K562 (cell line): ENCODE measurements around the gene LRRC25. TPM values are rescaled to one million over a fixed set of nuclear protein-coding genes. Genes with fewer than 3 reads are reported as not detected.

Experiments
- CREB1 ChIP-seq, 2 experiments: sonication (generic) in 1 of 2; formaldehyde crosslinking in 1 of 2; IDR thresholded peaks; 2 replicates each; pipeline versions ENCODE4 v1.6.1 to v1.8.0; 2012 to 2022; ENCODE audit warnings: inconsistent platforms in 1 of 2, mild to moderate bottlenecking in 1 of 2, missing genetic modification reagents in 1 of 2, moderate library complexity in 1 of 2
- EP400 ChIP-seq: fragments of 450-650 bp; IDR thresholded peaks from 2 replicates; pipeline ENCODE4 v1.6.1; 2017; ENCODE audit warnings: antibody characterized with exemption, mild to moderate bottlenecking, moderate library complexity
- KAT7 ChIP-seq: sonication (generic); formaldehyde crosslinking; IDR thresholded peaks from 2 replicates; pipeline ENCODE4 v1.8.0; 2022; ENCODE audit warnings: missing genetic modification reagents, mild to moderate bottlenecking, borderline replicate concordance
- KDM2B ChIP-seq: fragments of 250-450 bp; sonication (Bioruptor Pico); IDR thresholded peaks from 2 replicates; pipeline ENCODE4 v1.8.0; 2021; ENCODE audit warnings: mild to moderate bottlenecking, moderate library complexity
- KLF6 ChIP-seq: fragments of 250-450 bp; sonication (Bioruptor Pico); IDR thresholded peaks from 2 replicates; pipeline ENCODE4 v1.4.0; 2020; ENCODE audit warnings: mild to moderate bottlenecking, moderate library complexity, borderline replicate concordance
- MAX ChIP-seq: sonication (generic); formaldehyde crosslinking; IDR thresholded peaks from 2 replicates; pipeline ENCODE4 v1.9.0; 2022; ENCODE audit warnings: mild to moderate bottlenecking, missing genetic modification reagents
- MTA3 ChIP-seq: fragments of 450-650 bp; formaldehyde crosslinking; IDR thresholded peaks from 2 replicates; pipeline ENCODE4 v1.6.1; 2017; ENCODE audit warnings: mild to moderate bottlenecking, borderline replicate concordance
- MYC ChIP-seq, 2 experiments: fragments of 250-450 bp in 1 of 2; sonication (Bioruptor Pico) in 1 of 2; IDR thresholded peaks; 2 replicates each; pipeline versions ENCODE4 v1.5.1 to v1.6.1; 2012 to 2021; ENCODE audit warnings: low read depth in 2 of 2, borderline replicate concordance in 1 of 2, improper control_type of control experiment in 1 of 2, low read length in 1 of 2, mild to moderate bottlenecking in 1 of 2, moderate library complexity in 1 of 2
- NFIC ChIP-seq: fragments of 450-650 bp; IDR thresholded peaks from 2 replicates; pipeline ENCODE4 v1.6.1; 2017; ENCODE audit warnings: mild to moderate bottlenecking, inconsistent platforms
- NR2C2 ChIP-seq, 2 experiments: fragments of 200-800 bp in 1 of 2; sonication (Bioruptor generic) in 1 of 2; sonication (generic) in 1 of 2; formaldehyde crosslinking in 1 of 2; IDR thresholded peaks; 2 replicates each; pipeline versions ENCODE4 v1.6.1 to v1.8.0; 2016 to 2022; ENCODE audit warnings: mild to moderate bottlenecking in 1 of 2, missing compliant biosample characterization in 1 of 2, missing genetic modification characterization in 1 of 2, missing genetic modification reagents in 1 of 2
- NR4A1 ChIP-seq, 2 experiments: fragments of 250-450 bp in 1 of 2; fragments of 450-650 bp in 1 of 2; sonication (Bioruptor Pico) in 1 of 2; IDR thresholded peaks; 2 replicates each; pipeline versions ENCODE4 v1.4.0 to v1.6.1; 2016 to 2020; ENCODE audit warnings: mild to moderate bottlenecking in 2 of 2, missing compliant biosample characterization in 1 of 2, missing genetic modification characterization in 1 of 2, moderate library complexity in 1 of 2
- PHF20 ChIP-seq: fragments of 450-650 bp; IDR thresholded peaks from 2 replicates; pipeline ENCODE4 v1.6.1; 2018; ENCODE audit not compliant: partially characterized antibody
- TOE1 ChIP-seq, 2 experiments: fragments of 450-650 bp in 1 of 2; sonication (generic) in 1 of 2; formaldehyde crosslinking in 1 of 2; IDR thresholded peaks; 2 replicates each; pipeline versions ENCODE4 v1.7.1 to v1.8.0; 2016 to 2022; ENCODE audit warnings: borderline replicate concordance in 2 of 2, mild to moderate bottlenecking in 2 of 2, antibody characterized with exemption in 1 of 2, inconsistent platforms in 1 of 2, low read depth in 1 of 2, missing genetic modification reagents in 1 of 2, moderate library complexity in 1 of 2
- YY1 ChIP-seq, 3 experiments: IDR thresholded peaks; 2 replicates each; pipeline ENCODE4 v1.6.1; 2011; ENCODE audit warnings: low read length in 2 of 3, mild to moderate bottlenecking in 2 of 3, moderate library complexity in 2 of 3, borderline replicate concordance in 1 of 3, control low read depth in 1 of 3, low read depth in 1 of 3; ENCODE audit not compliant: insufficient read depth in 3 of 3, insufficient replicate concordance in 2 of 3, control insufficient read depth in 1 of 3, insufficient read length in 1 of 3; ENCODE audit errors: extremely low read depth in 1 of 3
- ZNF133 ChIP-seq: fragments of 250-450 bp; sonication (Bioruptor Pico); IDR thresholded peaks from 2 replicates; pipeline ENCODE4 v1.4.0; 2020; ENCODE audit warnings: mild to moderate bottlenecking
- polyA plus RNA-seq, 8 experiments: library from polyadenylated mRNA; depleted of rRNA in 4 of 8; stranded (reverse) in 5 of 8; unstranded in 3 of 8; fragments of >200 nt; fragmentation: Nextera tagmentation in 2 of 8; fragmentation: Illumina TruSeq in 1 of 8; extraction: Ambion mirVana in 2 of 8; extraction: Trizol in 1 of 8; gene quantifications; 2 replicates each; pipeline versions ENCODE4 v1.2.1 to v1.2.3, GENCODE V29; 2011 to 2014; ENCODE audit warnings: inconsistent platforms in 1 of 8, missing spikeins in 1 of 8
- total RNA-seq, 7 experiments: library from RNA; depleted of rRNA in 6 of 7; stranded (reverse); fragments of >200 nt in 6 of 7; fragmentation: Illumina TruSeq in 2 of 7; extraction: Trizol in 2 of 7; gene quantifications; 2 replicates each; pipeline versions ENCODE4 v1.2.1 to v1.2.3, GENCODE V29; 2011 to 2021; ENCODE audit warnings: low replicate concordance in 1 of 7
- TF ChIP-seq, protein P1 (sequence below): sonication (generic); formaldehyde crosslinking; IDR thresholded peaks from 2 replicates; pipeline ENCODE4 v1.8.0; 2022; ENCODE audit warnings: mild to moderate bottlenecking, missing genetic modification reagents
- TF ChIP-seq, protein P2 (sequence below): sonication (generic); formaldehyde crosslinking; IDR thresholded peaks from 2 replicates; pipeline ENCODE4 v1.8.0; 2022; ENCODE audit warnings: mild to moderate bottlenecking, missing genetic modification reagents

LRRC25 gene
- total and polyA plus RNA-seq, 9 of the 15 experiments (the other 6 are each of a cell fraction or from before 2014, with no cell fraction given), result 0.07 to 0.36 (median 0.10) TPM; not detected in 3

GRCh38 chr19:18436671-18437490 is 39.5 kb upstream of the LRRC25 start (continued):
- TF ChIP-seq MYC (IDR thresholded peaks at IDR 0.05; ENCODE audit: low read depth, low read length), result peak; percentile 84
- TF ChIP-seq MYC (CRISPR knock-in tag; IDR thresholded peaks at IDR 0.05; ENCODE audit: borderline replicate concordance, low read depth), result peak; percentile 81; the same call in 1 of the 2 replicates
- TF ChIP-seq, protein P1, sequence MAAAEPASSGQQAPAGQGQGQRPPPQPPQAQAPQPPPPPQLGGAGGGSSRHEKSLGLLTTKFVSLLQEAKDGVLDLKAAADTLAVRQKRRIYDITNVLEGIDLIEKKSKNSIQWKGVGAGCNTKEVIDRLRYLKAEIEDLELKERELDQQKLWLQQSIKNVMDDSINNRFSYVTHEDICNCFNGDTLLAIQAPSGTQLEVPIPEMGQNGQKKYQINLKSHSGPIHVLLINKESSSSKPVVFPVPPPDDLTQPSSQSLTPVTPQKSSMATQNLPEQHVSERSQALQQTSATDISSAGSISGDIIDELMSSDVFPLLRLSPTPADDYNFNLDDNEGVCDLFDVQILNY (CRISPR knock-in tag), result no peak
- peak; percentile 84; the same call in 1 of the 2 replicates for TF ChIP-seq KAT7 (CRISPR knock-in tag)
- TF ChIP-seq, protein P2, sequence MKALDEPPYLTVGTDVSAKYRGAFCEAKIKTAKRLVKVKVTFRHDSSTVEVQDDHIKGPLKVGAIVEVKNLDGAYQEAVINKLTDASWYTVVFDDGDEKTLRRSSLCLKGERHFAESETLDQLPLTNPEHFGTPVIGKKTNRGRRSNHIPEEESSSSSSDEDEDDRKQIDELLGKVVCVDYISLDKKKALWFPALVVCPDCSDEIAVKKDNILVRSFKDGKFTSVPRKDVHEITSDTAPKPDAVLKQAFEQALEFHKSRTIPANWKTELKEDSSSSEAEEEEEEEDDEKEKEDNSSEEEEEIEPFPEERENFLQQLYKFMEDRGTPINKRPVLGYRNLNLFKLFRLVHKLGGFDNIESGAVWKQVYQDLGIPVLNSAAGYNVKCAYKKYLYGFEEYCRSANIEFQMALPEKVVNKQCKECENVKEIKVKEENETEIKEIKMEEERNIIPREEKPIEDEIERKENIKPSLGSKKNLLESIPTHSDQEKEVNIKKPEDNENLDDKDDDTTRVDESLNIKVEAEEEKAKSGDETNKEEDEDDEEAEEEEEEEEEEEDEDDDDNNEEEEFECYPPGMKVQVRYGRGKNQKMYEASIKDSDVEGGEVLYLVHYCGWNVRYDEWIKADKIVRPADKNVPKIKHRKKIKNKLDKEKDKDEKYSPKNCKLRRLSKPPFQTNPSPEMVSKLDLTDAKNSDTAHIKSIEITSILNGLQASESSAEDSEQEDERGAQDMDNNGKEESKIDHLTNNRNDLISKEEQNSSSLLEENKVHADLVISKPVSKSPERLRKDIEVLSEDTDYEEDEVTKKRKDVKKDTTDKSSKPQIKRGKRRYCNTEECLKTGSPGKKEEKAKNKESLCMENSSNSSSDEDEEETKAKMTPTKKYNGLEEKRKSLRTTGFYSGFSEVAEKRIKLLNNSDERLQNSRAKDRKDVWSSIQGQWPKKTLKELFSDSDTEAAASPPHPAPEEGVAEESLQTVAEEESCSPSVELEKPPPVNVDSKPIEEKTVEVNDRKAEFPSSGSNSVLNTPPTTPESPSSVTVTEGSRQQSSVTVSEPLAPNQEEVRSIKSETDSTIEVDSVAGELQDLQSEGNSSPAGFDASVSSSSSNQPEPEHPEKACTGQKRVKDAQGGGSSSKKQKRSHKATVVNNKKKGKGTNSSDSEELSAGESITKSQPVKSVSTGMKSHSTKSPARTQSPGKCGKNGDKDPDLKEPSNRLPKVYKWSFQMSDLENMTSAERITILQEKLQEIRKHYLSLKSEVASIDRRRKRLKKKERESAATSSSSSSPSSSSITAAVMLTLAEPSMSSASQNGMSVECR (CRISPR knock-in tag), result 0 out of 2 replicates have a peak, but pooled peaks have one; percentile 5
- TF ChIP-seq YY1 (IDR thresholded peaks at IDR 0.05; ENCODE audit: borderline replicate concordance in 1 of 3, control insufficient read depth in 1 of 3, extremely low read depth in 1 of 3, insufficient read depth in 3 of 3, insufficient read length in 1 of 3, insufficient replicate concordance in 2 of 3, low read depth in 1 of 3, low read length in 2 of 3), result peak in 2 of 3 experiments; percentile 46 to 58
- TF ChIP-seq KDM2B (CRISPR knock-in tag), result 0 out of 2 replicates have a peak, but pooled peaks have one; percentile 30
- TF ChIP-seq CREB1 (IDR thresholded peaks at IDR 0.05), result no peak
- TF ChIP-seq CREB1 (CRISPR knock-in tag; IDR thresholded peaks at IDR 0.05), result 0 out of 2 replicates have a peak, but pooled peaks have one; percentile 35
- peak; percentile 27 for TF ChIP-seq PHF20
- TF ChIP-seq KLF6 (CRISPR knock-in tag), result 0 out of 2 replicates have a peak, but pooled peaks have one; percentile 14
- peak; percentile 68 for TF ChIP-seq EP400
- peak; percentile 72 for TF ChIP-seq NFIC
- TF ChIP-seq MTA3, result peak; percentile 39; the same call in 1 of the 2 replicates
- TF ChIP-seq MAX (CRISPR knock-in tag), result peak; percentile 86
- 0 out of 2 replicates have a peak, but pooled peaks have one; percentile 42 for TF ChIP-seq NR4A1 (CRISPR knock-in tag; IDR thresholded peaks at IDR 0.05)
- no peak for TF ChIP-seq NR4A1 (tag; IDR thresholded peaks at IDR 0.05)
- peak; percentile 23; the same call in 1 of the 2 replicates for TF ChIP-seq TOE1 (IDR thresholded peaks at IDR 0.05; ENCODE audit: borderline replicate concordance)
- no peak for TF ChIP-seq TOE1 (CRISPR knock-in tag; IDR thresholded peaks at IDR 0.05; ENCODE audit: borderline replicate concordance, low read depth)
- no peak for TF ChIP-seq ZNF133 (CRISPR knock-in tag)
- no peak for TF ChIP-seq NR2C2 (CRISPR knock-in tag; IDR thresholded peaks at IDR 0.05)
- peak; percentile 79 for TF ChIP-seq NR2C2 (tag; IDR thresholded peaks at IDR 0.05)
